Stimulated activated CD8-positive, alpha-beta memory T cell treated with anti-CD3 and anti-CD28 coated beads, Interleukin-4, amount 100 ng/mL, for 24 hours (primary cell): ENCODE data around the gene TXNRD2.

Source experiments
- DNase-seq: peaks from one replicate; pipeline ENCODE4 v3.0.0-alpha.2; 2020; ENCODE audit warnings: low read depth

TXNRD2 gene

GRCh38 chr22:19941365-19942082, at the start of gene TXNRD2, which contains the start of gene COMT:
TXNRD2 (minus strand) TSS chr22:19941818; CDS start chr22:19941803, 15 bp downstream.
COMT (plus strand) TSS chr22:19941772; CDS start chr22:19962527, 20,755 bp downstream.
- peak; percentile 57 for DNase-seq

- DNase-seq, result no peak
These were observed 49.7 kb upstream of the TXNRD2 start for GRCh38 chr22:19991395-19991644.

DNA sequence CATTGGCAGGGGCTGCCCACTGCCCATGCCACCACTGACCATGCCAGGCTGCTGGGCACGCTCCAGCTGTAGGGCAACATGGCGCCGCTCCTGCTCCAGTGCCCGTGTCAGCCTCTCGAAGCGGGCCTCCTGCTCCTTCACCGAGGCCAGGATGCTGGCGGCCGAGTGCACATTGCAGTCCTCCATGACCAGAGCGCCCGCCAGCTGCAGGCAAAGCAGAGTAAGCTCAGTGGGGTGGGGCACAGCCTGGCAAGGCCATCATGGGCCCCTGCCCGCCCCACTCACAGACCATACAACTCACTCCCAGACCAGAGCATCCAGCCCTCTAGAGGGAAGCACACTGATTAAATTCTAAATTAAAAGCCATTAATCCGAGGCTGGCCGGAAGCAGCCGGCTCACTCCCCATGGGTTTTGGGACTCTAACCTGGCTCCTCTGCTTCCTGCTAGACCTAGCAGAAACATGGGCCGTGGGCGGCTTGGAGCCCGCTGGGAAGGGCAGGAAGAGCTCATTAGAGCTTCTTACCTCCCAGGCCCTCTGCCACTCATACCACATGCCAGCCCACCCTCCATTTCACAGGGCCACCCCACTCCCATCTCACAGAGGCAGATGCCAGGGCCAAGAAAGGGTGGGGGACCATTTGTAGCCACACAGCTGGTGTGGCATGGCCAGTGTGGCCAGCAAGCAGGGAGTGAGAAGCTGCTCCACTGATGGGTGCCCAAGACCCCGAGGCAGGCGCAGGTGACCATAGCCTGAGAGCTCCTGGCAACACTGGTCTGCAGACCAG, 49.2 kb upstream of the TXNRD2 start:
- no peak for DNase-seq

DNA sequence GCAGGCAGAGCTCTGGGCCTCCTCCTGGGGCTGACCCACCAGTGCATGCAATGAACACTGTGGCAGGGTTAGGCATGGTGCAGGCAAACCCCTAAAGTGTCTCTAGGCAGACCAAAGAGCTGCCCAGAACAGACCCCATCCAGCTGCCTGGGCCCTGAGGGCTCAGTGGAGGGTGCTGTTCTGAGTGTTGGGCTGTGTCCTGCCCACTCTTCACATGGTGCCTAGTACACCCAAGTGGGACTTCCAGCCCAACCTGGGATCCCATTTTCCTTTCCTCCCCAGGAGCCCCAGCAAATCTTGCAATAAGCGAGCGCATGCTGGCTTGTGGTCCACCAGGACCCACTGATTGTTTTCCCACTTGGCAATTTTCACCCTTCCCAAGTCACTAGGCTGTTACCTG, 48.6 kb upstream of the TXNRD2 start:
- DNase-seq, result no peak

DNA sequence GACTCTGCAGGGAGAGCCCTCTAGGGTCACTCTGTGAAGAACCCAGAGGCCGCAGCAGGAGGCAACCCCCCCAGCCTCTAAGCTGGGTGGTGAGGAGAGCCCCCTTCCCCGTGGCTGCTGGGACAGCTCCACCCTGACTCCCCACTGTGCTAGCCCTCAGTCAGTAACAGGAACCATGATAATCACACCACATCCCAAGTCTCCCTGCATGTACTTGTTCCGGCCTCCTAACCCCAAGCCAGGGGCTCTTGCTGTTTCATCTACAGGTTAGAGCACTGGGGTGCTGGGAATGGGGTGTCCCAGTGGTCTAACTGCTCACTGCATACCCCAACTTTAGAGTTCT, 48.1 kb upstream of the TXNRD2 start:
- DNase-seq, result no peak

DNA sequence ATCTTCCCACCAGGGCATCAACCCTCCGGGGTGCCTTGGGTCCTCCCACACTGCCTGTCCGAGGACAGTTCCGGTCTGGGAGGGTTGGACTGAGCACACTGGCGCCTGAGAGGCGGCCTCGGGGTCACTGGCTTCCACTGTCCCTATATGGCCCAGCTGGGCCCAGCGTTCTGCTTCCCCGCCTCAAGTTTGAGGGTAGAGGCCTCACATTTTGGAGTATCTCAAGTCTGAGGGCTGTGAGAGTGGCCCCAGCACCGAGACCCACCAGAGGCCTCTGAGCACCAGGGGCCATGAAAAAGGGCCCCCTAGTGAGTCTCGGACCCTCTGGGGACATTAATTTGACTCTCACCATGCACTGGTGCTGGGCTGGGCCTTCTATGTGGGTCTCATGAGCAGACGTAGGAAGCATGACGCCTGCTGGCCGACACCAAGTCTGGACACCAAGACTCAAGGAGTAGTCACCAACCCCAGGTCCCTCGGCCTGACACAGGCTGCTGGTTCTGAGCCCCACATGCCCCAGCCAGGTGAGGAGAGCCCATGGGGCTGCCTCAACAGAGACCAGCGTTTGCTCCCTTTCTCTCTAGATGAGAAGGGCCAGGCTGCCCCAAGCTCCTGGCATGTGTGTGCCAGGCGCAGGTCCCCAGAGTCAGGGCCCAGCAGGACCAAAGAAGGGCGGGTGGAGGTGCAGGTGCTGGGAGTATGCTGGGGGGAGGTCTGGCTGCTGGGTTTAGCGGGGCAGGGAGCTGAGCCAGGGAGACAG, 47.5 kb upstream of the TXNRD2 start:
- no peak for DNase-seq

- DNase-seq, result no peak
These were observed 46.8 kb upstream of the TXNRD2 start for GRCh38 chr22:19988331-19988808.

DNA sequence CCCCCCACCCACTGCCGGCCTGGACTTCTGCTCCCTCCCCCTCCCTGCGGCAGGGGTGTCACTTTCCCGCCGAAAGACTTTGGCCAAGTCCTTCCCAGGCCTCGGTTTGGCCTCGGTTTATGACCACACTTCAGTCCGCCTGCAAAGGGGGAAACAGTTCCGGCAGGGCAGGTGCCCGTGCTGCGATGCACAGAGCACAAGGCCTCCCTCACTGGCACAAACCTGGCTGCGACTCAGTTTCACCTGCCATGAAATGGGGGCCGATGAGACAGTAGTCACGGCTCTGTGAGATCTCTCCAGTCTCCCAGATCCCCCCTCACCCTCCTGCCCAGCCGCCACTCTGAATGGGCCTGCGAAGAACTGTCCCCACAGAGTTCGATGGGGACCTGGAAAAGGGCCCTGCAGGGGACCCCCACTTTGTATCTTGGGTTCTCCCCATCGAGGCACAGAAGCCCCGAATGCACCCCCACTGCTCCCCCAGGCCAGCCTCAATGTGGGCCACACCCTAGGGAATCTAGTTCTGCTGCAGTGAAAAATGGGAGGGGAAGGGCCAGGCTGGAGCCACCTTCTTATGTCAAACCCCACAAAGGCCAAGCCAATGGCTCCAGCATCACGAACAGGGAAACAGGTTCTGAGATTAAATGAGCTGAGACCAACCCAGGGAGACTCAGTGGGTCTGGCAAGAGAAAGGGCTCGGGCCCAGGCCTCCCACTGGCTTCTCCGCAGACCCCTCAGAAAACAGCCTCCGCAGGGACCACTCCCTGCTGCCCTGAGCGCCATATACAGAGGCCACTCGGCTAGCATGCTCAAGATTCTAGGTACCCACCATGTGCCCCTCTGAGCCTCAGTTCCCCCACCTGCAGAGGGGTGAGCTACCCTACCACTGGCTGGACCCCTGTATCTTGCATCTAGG, 46.0 kb upstream of the TXNRD2 start:
- no peak for DNase-seq

GRCh38 chr22:19986410-19987341, 45.1 kb upstream of the TXNRD2 start:
- peak; percentile 38 for DNase-seq

GRCh38 chr22:19986011-19986409, 44.4 kb upstream of the TXNRD2 start:
- DNase-seq, result no peak

DNA sequence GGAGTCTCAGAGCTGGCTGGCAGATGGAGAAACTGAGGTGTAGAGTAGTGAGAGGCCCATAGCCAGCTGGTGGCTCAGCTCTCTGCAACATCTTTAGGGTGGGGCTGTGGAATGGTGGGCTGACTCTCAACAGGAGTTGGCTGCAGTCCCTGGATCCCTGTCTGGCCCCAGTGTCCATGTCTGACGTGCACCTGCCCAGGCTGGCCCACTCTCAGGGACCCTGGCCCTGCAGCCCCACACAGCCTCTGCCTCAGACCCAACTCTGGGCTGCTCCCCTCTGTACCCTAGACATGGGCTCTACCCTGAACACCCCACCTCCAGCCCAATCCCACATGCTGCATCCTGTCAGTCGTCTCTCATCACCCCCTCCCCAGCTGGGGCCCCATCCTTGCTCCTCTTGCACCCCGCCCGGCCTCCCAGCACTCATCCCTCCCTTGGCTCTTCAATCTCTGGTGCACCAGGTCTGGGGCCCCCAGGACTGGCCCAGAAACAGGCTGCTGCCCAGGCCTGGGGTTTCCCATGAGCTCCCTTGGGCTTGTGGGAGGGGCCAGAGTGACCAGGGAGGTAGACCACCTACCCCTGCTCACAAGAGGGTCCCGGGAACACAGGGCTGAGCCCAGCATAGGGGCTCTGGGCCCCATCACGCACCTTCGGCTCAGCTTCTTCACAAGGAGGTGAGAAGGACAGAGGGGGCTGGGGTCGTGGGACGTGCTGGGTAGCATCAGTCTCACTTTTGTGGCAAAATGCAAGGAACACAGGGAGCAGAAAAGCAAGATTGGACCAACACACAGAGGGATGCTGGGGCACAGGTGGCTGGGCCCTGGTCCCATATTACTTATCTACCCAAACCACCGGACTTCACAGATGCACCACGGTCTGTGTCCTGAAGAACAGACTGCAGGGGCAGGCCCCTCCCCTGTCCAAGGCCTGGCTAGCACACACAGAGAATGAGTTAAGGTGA, 43.5 kb upstream of the TXNRD2 start:
- no peak for DNase-seq

GRCh38 chr22:19984201-19984753, 42.7 kb upstream of the TXNRD2 start:
- DNase-seq, result no peak

DNA sequence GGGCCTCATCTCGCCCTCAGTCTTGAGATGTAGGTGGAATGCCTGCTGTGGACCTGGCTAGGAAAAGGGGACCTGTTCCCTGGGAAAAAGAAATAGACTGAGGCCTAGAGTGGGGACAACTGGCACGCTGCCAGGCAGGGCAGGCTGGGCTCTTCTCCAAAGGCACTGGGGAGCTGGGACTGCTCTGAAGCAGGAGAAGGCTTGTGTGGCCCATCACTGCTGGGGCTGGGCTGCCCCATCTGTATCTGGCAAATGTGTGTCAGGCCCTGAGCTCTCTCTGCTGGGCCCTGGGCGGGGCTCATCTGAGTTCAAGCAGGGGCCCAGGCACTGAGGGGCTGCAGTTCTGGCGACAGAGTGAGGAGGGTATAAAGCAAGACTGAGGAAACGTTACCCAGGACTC, 42.1 kb upstream of the TXNRD2 start:
- no peak for DNase-seq

- DNase-seq, result no peak
These were observed 41.5 kb upstream of the TXNRD2 start for GRCh38 chr22:19982991-19983578.

DNA sequence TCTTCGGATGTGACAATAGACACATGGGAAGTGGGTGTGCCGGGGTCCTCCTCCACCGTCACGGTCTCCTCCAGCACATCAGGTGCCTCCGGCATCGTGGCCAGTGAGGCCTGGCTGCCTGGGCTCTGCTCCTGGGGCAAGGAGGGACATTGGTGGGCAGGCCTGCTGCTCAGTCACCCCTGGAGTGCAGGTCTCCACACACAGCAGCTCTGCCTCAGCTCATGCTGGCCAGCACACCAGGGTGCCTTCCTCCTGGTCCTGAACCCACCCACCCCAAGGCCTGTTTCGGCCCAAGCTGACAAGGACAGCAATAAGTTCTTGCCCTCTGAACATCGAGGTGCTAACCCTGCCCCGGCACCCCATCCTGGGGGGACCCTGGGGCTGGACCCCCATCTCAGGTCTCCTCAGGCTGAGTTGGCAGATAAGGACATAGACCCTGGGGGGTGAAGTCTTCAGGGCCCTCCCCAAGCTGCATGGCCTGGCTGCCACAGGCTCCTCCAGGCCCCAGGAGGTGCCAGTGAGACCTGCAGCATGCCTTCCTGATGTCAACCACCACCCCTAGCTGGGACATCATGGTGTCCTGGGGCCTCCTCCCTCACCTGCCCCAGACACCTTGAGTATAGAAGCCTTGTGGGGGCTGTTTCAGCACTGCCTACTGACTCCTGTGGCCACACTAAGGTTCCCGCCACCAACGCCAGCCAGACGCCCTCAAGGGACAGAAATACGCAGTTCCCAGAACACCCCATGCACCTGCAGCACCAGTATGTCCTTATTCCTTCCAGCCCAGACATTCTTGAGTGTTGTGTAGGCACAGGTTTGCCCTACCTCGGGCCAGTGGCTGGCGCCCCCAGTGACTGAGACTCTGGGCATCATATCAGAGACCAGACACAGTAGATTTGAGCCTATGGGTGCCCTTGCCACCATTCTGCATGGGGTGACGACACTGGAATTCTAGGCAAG, 40.6 kb upstream of the TXNRD2 start:
- DNase-seq, result no peak

- no peak for DNase-seq
These were observed 39.7 kb upstream of the TXNRD2 start for GRCh38 chr22:19981171-19981960.

DNA sequence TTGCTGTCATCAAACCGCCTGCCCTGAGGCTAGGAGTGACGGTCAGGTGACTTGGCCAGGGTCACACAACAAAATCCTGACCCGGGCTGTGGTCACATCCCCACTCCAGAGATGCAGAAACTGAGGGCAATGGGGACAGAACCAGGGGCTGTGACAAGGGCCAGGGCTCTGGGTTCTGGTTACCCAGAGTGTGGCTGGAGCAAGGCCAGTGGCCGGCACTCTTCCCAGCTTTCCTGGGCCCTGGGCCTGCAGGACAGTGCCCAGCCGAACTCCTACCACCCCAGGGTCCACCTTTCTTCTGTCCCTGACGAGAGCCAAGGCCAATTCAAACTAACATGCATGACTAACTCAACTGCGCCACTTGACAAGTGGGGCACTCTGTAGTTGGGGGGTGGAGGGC, 39.1 kb upstream of the TXNRD2 start:
- DNase-seq, result no peak
